ENCODE data around the gene CCDC78. TPM values are rescaled to one million over a fixed set of nuclear protein-coding genes. Genes with fewer than 3 reads are reported as not detected.

CCDC78 gene
- total and polyA plus RNA-seq, 2 of the 13 experiments (the other 11 are each of a cell fraction or from before 2014, with no cell fraction given), result 0.53 to 1.5 TPM

DNA sequence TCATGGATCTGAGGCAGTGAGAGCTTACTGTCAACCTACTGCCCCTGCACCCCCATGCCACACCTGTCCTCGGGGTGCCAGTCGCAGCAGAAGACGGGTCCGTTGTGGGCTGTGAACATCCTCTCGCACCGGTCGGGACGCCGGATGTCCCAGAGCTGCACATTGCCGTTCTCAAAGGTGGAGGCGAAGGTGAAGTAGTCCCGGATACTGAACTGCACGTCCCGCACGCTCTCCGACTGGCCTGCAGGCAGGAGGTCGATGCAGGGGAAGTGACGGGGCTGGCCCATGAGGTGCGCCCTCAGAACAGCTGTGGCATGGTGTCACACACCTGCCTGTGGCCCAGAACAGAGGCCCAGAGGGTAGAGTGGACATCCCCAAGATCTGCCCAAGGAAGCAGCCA is 38.7 kb downstream of the CCDC78 start:
- intact Hi-C loops (cut with micrococcal nuclease; ENCODE audit: unreplicated experiment), result no loop called here
- in situ Hi-C loops (cut with HindIII; ENCODE audit: extremely low pct_ligation_motif_present, low pct_unique_long_range_greater_than_20kb), result no loop called here
- no peak overlapping the region for H3K4me2 ChIP-seq (ENCODE audit: low read depth, low read length)
- no peak for FAIRE-seq
- 100% methylated on average over 10 of the region's 19 CpGs for WGBS (ENCODE audit: low lambda C conversion rate)
- peaks cover 2% of the 10 kb centered on the region for H3K79me2 ChIP-seq (ENCODE audit: insufficient read depth, low read length)
- no peak for ATAC-seq
- no peak overlapping the region for H2AFZ ChIP-seq (ENCODE audit: low read length)
- DNase-seq (ENCODE audit: low spot score), result no peak
- H3K9me3 ChIP-seq (ENCODE audit: low read length), result no peaks in the 10 kb centered on the region
- no peak overlapping the region for H3K9ac ChIP-seq (ENCODE audit: insufficient read depth, low read depth, low read length)
- peaks cover 19% of the 10 kb centered on the region for H3K4me1 ChIP-seq (ENCODE audit: insufficient read depth, low read length)
- H3K27me3 ChIP-seq (ENCODE audit: control insufficient read depth in 1 of 2, insufficient read depth in 2 of 2, low read length in 2 of 2), result peaks cover 0 to 3% of the 10 kb centered on the region in 2 experiments; a peak in 1 of 5 replicates
- CTCF ChIA-PET (ENCODE audit: low intra/inter-chr PET ratio, low total read pairs), result no interaction called here
- peaks cover 8% of the 10 kb centered on the region in 2 experiments; a peak in 3 of 5 replicates for H3K36me3 ChIP-seq (replicated peaks in 1 of 2; ENCODE audit: control insufficient read depth in 1 of 2, insufficient read depth in 2 of 2, low read length in 2 of 2)
- no peak overlapping the region for H3K27ac ChIP-seq (ENCODE audit: extremely low read length, insufficient read depth, low read length)
- TF ChIP-seq AGO2 (optimal IDR thresholded peaks at IDR 0.05; ENCODE audit: low read depth, low read length) (peak; percentile 44), AGO1 (IDR thresholded peaks at IDR 0.05; ENCODE audit: low read depth, low read length, poor library complexity, severe bottlenecking) (peak; percentile 60)
- TF ChIP-seq, protein P1, sequence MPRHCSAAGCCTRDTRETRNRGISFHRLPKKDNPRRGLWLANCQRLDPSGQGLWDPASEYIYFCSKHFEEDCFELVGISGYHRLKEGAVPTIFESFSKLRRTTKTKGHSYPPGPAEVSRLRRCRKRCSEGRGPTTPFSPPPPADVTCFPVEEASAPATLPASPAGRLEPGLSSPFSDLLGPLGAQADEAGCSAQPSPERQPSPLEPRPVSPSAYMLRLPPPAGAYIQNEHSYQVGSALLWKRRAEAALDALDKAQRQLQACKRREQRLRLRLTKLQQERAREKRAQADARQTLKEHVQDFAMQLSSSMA (CRISPR knock-in tag; IDR thresholded peaks at IDR 0.05), result no peak
- no TSS peak for BruUV-seq (replicated peaks)
- no peaks in the 10 kb centered on the region for H4K20me1 ChIP-seq (ENCODE audit: insufficient read depth, low read length)
- POLR2A ChIA-PET, result no interaction called here
- no peak overlapping the region for H3K4me3 ChIP-seq (replicated peaks in 1 of 3; ENCODE audit: insufficient read depth in 1 of 3, low read depth in 2 of 3, low read length in 3 of 3)

DNA sequence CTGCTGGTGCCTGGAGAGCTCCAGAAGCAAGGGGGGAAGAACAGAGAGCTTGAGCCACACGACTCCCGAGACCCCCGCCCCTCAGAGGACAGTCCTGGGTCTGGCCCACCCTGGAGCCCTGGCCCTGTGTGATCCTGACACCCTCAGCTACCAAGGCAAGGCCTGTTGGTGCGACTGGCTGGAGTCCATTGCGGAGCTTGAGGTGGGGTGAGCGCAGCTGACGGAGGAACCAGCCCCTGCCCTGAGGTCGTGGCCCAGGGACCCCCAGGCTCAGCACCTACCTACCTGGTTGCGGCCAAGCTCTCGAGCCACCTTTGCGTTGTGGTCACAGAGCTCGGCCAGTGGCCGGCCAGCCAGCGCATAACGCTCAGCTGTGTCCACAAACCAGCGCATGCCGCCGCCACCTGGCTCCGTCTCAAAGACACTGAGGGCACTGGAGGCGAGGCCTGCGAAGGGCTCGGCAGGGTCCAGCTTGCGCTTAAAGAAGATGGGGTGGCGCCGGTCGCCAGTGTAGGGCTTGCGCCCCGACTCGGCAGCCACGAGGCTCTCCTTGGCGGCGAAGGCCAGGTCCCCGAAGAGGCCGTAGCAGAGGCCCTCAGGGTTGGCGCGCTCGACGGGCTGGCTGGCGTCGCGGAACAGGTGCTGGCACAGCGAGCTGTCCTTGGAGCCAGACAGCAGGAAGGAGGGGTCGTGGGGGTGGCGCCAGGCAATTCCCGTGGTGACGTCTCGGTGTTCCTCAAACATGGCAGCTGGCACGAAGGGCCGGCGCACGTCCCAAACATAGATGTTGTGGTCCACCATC is 39.6 kb downstream of the CCDC78 start:
- ATAC-seq (no peak), DNase-seq (ENCODE audit: low spot score) (no peak), FAIRE-seq (no peak)
- over 99% methylated on average over 28 of the region's 51 CpGs for WGBS (ENCODE audit: low lambda C conversion rate)
- ChIA-PET CTCF (ENCODE audit: low intra/inter-chr PET ratio, low total read pairs) (interaction anchor here (1.1 to 1.5 kb wide), 2 partner anchors 19 to 76 kb away, joined by 3 to 4 read pairs; partner anchors contain the start of gene RHOT2), POLR2A (interaction anchor here (1.2 kb wide), 1 partner anchor 34 kb away, joined by 3 read pairs; the partner anchor contains the start of gene ANTKMT)
- Histone ChIP-seq H3K4me3 (replicated peaks in 1 of 3; ENCODE audit: insufficient read depth in 1 of 3, low read depth in 2 of 3, low read length in 3 of 3) (no peak overlapping the region), H3K27me3 (ENCODE audit: control insufficient read depth in 1 of 2, insufficient read depth in 2 of 2, low read length in 2 of 2) (no peaks in the 10 kb centered on the region; a peak in 1 of 5 replicates), H3K9me3 (ENCODE audit: low read length) (no peaks in the 10 kb centered on the region), H3K4me1 (ENCODE audit: insufficient read depth, low read length) (peaks cover 25% of the 10 kb centered on the region), H2AFZ (ENCODE audit: low read length) (no peak overlapping the region), H4K20me1 (ENCODE audit: insufficient read depth, low read length) (no peaks in the 10 kb centered on the region), H3K36me3 (replicated peaks in 1 of 2; ENCODE audit: control insufficient read depth in 1 of 2, insufficient read depth in 2 of 2, low read length in 2 of 2) (peaks cover 10 to 17% of the 10 kb centered on the region in 2 experiments; a peak in 4 of 5 replicates), H3K27ac (ENCODE audit: extremely low read length, insufficient read depth, low read length) (no peak overlapping the region), H3K9ac (ENCODE audit: insufficient read depth, low read depth, low read length) (no peak overlapping the region), H3K79me2 (ENCODE audit: insufficient read depth, low read length) (peaks cover 8% of the 10 kb centered on the region), H3K4me2 (ENCODE audit: low read depth, low read length) (no peak overlapping the region)
- intact Hi-C loops (cut with micrococcal nuclease; ENCODE audit: unreplicated experiment), result no loop called here
- in situ Hi-C loops (cut with HindIII; ENCODE audit: extremely low pct_ligation_motif_present, low pct_unique_long_range_greater_than_20kb), result no loop called here
- TF ChIP-seq ZC3H13 (CRISPR knock-in tag; IDR thresholded peaks at IDR 0.05) (peak; percentile 26; the same call in 1 of the 2 replicates), BRD4 (CRISPR knock-in tag; IDR thresholded peaks at IDR 0.05) (no peak), ZNF124 (CRISPR knock-in tag; IDR thresholded peaks at IDR 0.05) (no peak), AGO2 (optimal IDR thresholded peaks at IDR 0.05; ENCODE audit: low read depth, low read length) (peak; percentile 82), RBFOX2 (IDR thresholded peaks at IDR 0.05; ENCODE audit: low read depth, low read length) (peak; percentile 62), POLR2A (IDR thresholded peaks at IDR 0.05; ENCODE audit: insufficient read depth in 1 of 2, low read depth in 2 of 2, low read length in 2 of 2) (0 out of 4 replicates have a peak, but pooled peaks of 1 of the 2 experiments have one; percentile 13)
- TF ChIP-seq, protein P2, sequence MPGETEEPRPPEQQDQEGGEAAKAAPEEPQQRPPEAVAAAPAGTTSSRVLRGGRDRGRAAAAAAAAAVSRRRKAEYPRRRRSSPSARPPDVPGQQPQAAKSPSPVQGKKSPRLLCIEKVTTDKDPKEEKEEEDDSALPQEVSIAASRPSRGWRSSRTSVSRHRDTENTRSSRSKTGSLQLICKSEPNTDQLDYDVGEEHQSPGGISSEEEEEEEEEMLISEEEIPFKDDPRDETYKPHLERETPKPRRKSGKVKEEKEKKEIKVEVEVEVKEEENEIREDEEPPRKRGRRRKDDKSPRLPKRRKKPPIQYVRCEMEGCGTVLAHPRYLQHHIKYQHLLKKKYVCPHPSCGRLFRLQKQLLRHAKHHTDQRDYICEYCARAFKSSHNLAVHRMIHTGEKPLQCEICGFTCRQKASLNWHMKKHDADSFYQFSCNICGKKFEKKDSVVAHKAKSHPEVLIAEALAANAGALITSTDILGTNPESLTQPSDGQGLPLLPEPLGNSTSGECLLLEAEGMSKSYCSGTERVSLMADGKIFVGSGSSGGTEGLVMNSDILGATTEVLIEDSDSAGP (CRISPR knock-in tag; IDR thresholded peaks at IDR 0.05; ENCODE audit: borderline replicate concordance), result 0 out of 2 replicates have a peak, but pooled peaks have one; percentile 42
- no TSS peak for BruUV-seq (replicated peaks)
